NK-92 treated with Interleukin-12 subunit alpha and Interleukin-12 subunit beta, amount 100 ng/mL, for 24 hours (cell line): ENCODE data around the gene TRMU.
"Not testable (repeated sequence)": the region's sequence is repeated elsewhere in the genome, so short reads cannot be mapped to it uniquely, and the experiment has no call there.

Source experiments
- DNase-seq: peaks from one replicate; lab custom pipeline; 2025; lab: John Stamatoyannopoulos, UW

Gene TRMU

GRCh38 chr22:46300491-46300890 is 35.0 kb upstream of the TRMU start:
- DNase-seq: no peak

DNA sequence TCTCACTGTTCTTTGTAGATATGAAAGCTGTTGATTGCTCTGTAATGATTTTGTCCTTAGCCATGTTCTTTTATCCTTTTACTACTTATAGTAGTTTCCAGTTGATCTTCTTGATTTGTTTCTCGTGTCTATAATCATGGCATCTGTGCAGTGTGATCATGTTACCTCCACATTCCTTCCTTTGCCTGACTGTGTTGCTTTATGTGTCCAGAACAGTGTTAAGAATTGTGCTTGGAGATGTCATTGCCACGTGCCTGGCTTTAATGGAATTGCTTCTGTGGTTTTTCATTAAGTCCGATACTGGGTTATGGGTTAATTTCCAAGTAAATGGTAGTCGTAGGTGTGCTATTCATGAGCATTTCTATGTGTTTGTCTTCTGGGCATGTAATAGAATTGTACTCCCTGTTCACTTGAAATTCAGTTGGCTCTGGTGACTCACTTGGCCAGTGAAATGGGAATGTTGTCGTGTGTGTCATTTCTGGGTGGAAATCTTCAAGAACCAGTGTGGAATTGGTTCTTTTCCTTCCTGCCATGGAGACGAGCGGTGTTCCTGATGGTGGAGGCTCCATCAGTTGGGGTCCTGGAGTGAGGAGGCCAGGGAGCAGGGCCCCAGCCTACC is 32.1 kb upstream of the TRMU start:
- DNase-seq: no peak

- DNase-seq: no peak
Observed at GRCh38 chr22:46308283-46308988, 27.1 kb upstream of the TRMU start.

GRCh38 chr22:46309526-46310085 is 25.9 kb upstream of the TRMU start:
- no peak for DNase-seq

DNA sequence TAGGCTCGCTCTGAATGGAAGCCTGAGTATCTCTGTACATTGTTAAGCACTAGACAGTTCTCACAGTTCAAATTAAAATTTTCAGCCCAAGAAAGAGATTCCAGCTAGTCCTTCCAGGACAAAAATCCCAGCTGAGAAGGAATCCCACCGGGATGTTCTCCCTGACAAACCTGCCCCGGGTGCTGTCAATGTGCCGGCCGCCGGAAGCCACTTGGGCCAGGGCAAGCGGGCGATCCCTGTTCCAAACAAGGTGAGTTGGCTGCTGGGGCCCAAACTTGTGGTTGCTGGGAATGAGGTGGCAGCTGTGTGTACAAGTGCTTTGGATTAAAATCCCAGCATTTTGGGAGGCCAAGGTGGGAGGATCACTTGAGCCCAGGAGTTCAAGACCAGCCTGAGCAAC is 23.5 kb upstream of the TRMU start:
- no peak for DNase-seq

DNA sequence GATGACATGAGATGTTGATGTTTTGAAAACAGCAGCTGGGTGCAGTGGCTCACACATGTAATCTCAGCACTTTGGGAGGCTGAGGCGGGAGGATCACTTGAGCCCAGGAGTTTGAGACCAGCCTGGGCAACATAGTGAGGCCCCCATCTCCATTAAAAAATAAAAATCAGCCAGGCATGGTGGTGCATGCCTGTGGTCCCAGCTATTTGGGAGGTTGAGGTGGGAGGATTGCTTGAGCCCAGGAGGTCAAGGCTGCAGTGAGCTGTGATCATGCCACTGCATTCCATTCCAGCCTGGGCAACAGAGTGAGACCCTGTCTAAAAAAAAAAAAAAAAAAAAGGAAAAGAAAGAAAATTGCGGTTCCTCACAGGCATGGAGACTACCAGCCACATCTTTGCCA is 22.7 kb upstream of the TRMU start:
- DNase-seq: not testable (repeated sequence)

DNA sequence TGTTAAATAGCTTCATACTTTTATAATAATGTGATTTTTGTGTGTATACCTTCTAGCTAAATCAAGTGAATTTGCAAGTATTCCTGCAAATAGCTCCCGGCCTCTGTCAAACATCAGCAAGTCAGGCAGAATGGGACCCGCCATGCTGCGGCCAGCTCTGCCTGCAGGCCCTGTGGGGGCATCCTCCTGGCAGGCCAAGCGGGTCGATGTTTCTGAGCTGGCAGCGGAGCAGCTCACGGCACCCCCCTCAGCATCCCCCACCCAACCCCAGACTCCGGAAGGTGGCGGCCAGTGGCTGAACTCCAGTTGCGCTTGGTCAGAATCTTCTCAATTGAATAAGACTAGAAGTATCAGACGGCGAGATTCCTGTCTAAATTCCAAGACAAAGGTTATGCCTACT is 19.5 kb upstream of the TRMU start:
- no peak for DNase-seq

DNA sequence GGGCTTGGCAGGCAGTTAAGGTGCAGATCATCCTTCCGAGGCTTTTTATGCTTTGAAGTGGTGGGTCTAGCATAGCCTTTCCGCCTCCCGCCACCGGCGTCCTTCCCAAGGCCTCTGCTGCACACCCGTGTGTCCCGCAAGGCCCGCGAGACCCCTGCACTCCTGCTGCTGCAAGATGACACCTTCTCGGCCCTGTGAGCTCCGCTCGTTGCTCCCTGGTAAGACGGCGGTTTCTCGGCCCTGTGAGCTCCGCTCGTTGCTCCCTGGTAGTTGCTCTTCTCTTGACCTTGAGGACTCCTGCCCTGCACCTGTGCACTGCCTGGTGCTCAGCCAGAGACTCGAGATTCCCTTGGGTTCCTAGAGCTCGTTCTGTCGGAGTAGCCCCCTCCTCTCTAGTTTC is 17.9 kb upstream of the TRMU start:
- no peak for DNase-seq

DNA sequence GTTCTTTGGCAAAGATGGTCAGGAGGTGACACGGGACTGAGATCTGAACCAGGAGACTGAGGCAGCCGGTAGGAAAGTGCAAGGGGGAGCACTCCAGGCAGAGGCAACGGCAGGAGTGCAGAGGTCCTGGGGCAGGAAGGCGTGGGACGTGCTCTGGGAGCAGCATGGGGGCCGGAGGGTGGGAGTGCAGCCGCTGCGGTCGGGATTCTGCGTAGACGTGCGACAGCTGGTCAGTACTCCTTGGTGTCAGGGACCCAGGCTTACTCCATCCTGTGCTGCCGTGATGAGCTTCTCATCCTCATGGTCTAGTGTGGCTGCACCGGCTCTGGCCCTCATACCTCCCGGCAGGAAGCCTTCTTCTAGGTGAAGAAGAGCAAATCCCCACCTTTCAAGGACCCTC is 16.9 kb upstream of the TRMU start:
- no peak for DNase-seq

GRCh38 chr22:46319319-46319718 is 16.2 kb upstream of the TRMU start:
- DNase-seq: no peak

DNA sequence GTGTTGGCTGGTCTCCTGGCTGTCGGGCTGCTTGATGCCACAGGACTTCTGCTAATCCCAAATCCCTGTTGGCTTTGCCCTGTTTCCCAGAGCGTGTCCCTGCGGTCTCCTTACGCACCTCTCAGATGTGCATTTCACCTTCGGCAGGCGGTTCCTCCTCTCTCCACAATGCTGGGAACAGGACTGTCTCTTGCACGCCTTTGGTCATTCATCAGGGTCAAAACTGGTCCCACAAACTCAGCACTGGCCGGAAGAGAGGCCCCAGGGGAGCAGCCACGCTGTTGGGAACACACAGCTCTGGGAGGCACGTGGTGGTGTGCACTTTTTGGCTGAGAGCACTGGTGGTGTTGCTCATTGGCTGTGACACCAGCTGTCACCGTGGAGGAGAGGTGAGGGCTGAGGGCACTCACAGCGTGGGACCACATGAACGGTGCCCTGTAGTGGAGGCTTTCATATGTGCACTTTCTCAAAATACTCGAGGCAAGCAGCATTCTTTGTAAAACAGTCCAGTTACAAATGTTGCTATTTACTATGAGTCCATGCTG is 15.3 kb upstream of the TRMU start:
- no peak for DNase-seq

DNA sequence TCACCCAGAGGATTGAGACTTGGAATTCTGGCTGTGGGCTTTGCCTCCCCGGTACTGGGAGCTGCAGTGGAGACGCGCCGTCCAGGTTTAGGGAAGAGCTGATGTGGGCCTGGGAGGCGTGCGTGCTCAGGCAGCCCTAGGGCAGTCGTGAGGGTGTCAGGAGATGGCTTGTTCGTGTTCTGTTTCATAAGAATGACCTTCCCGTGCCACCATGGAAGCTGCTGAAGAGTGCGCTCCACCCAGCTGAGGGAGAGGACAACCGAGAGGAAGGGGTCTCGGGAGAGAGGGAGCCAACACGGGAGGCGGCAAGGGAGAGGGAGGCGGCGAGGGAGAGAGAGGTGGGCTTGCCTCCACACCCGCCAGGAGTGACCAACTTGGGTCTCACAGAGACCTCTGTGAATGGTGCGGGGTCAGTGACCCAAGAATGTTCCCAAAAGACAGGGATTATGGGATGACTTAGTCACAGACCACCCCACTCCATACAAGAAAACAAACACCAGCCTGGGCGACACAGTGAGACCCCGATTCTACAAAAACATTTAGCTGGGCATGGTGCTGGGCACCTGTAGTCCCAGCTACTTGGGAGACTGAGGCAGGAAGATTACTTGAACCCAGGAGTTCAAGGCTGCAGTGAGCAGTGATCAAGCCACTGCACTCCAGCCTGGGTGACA is 14.7 kb upstream of the TRMU start:
- no peak for DNase-seq

DNA sequence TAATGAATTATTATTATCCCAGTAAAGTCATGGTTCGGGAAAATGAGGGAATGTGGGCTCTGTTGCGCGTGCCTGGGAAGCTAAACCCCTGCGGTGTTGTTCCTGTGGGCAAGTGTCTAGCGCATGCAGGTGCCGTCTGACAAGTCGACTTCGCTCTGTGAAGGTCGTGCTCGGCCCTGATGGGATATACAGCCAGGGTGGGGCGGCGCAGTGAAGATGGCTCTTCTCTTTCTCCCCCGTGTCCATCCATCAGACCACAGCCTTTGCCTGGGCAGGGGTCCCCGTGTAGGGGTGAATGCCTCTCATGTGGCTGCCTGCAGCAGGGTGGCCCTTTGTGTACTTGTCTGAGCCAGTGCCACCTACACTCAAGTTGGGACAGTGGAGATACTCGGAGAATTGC is 12.8 kb upstream of the TRMU start:
- no peak for DNase-seq

DNA sequence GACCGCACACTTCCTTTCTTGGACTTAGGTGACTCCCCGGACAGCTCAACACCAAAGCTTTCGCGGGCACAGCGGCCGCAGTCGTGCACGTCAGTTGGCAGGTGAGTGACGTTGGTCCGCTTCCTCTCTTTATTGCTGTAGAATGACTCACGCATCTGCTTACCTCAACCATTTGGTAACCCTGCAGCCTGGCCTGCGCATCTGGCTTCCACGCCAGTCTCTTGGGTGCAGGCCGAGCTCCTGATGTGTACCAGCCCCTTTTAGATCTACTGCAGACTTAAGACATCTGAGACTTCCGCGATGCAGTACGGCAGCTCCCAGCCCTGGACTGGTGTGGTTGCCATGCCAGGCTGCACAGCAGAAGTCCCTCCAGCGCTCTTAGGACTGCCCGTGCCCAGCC is 12.4 kb upstream of the TRMU start:
- no peak for DNase-seq

- DNase-seq: no peak
Observed at GRCh38 chr22:46326066-46326680, 9.3 kb upstream of the TRMU start.

GRCh38 chr22:46327691-46328465 is 7.6 kb upstream of the TRMU start:
- no peak for DNase-seq

GRCh38 chr22:46328797-46329196 is 6.7 kb upstream of the TRMU start:
- DNase-seq: no peak

GRCh38 chr22:46329616-46330015 is 5.9 kb upstream of the TRMU start:
- no peak for DNase-seq

- DNase-seq: no peak
Observed at GRCh38 chr22:46330426-46330825, 5.1 kb upstream of the TRMU start.

- DNase-seq: no peak
Observed at GRCh38 chr22:46331496-46331895, 4.0 kb upstream of the TRMU start.
